IMR-90 (cell line): ENCODE data around the gene SMYD4.

Source experiments
- CHD1 ChIP-seq: IDR thresholded peaks from 2 replicates; pipeline ENCODE4 v1.6.1; 2012; ENCODE audit warnings: low read depth, low read length, improper control_type of control experiment
- CTCF ChIP-seq: conservative IDR thresholded peaks from 2 replicates; pipeline ENCODE4 v1.5.1; 2012; ENCODE audit warnings: mild to moderate bottlenecking, low read depth, low read length, improper control_type of control experiment
- FOS ChIP-seq: fragments of 150-350 bp; IDR thresholded peaks from 2 replicates; pipeline ENCODE4 v1.6.1; 2016; ENCODE audit warnings: low read depth, low read length
- MAFK ChIP-seq: IDR thresholded peaks from 2 replicates; pipeline ENCODE4 v1.6.1; 2012; ENCODE audit warnings: low read depth, low read length, improper control_type of control experiment
- POLR2A ChIP-seq: IDR thresholded peaks from 2 replicates; pipeline ENCODE4 v1.6.1; 2012; ENCODE audit warnings: mild to moderate bottlenecking, low read depth, low read length
- RCOR1 ChIP-seq: IDR thresholded peaks from 2 replicates; pipeline ENCODE4 v1.6.1; 2012; ENCODE audit warnings: mild to moderate bottlenecking, low read length, improper control_type of control experiment; ENCODE audit not compliant: insufficient replicate concordance
- RFX5 ChIP-seq: IDR thresholded peaks from 2 replicates; pipeline ENCODE4 v1.8.0; 2012; ENCODE audit warnings: low read depth, mild to moderate bottlenecking, low read length, moderate library complexity

DNA sequence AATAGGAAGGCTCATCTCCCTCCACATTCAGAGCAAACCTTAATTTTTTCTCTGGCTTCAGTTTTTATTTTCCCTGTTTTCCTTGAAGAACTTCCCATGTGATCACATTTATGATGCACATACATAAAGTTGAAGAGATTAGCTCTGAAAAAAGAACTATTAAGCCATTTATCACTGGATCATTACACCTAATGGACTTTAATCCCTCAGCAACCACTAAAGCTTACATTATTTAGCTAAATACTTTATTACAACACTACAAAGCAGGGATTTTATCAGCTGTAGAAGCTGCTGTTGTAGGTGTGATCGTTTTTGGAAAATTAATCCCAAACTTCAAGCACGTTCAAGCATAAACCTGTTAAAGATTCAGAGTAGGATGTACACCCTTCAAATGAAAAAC, 21.1 kb downstream of the SMYD4 start:
- TF ChIP-seq CTCF = no peak
- TF ChIP-seq POLR2A = no peak
- no peak for TF ChIP-seq CHD1
- TF ChIP-seq MAFK = no peak
- no peak for TF ChIP-seq FOS
- TF ChIP-seq RFX5 = no peak
- TF ChIP-seq RCOR1 = no peak
